ENCODE measurements around the gene SH2D1B. TPM values are rescaled to one million over a fixed set of nuclear protein-coding genes. Genes with fewer than 3 reads are reported as not detected.

The SH2D1B gene
- total and polyA plus RNA-seq, 9 donors: 0.10 to 0.40 (median 0.12) TPM; not detected in 6

Other genes starting within 250 kb of the SH2D1B start
- not detected for gene SPATA46, start 35.3 kb downstream of the SH2D1B start, total RNA-seq
- not detected for gene SPATA46, start 35.3 kb downstream of the SH2D1B start, polyA plus RNA-seq
- gene C1orf226, start 30.4 kb downstream of the SH2D1B start, total RNA-seq: 1 to 10 TPM in 6 of 7 donors, under 1 TPM in 1; 0.36 to 8.4 (median 1.3) TPM
- 1 to 10 TPM; 1.5 to 3.4 TPM for gene C1orf226, start 30.4 kb downstream of the SH2D1B start, polyA plus RNA-seq
- 10 to 100 TPM; 21.2 to 36.8 (median 24.7) TPM for gene UHMK1, start 85.7 kb upstream of the SH2D1B start, total RNA-seq
- 10 to 100 TPM in 1 of 2 donors, 1 to 10 TPM in 1; 8.2 to 20.1 TPM for gene UHMK1, start 85.7 kb upstream of the SH2D1B start, polyA plus RNA-seq
- gene UAP1, start 149.6 kb upstream of the SH2D1B start, total RNA-seq: 100 to 1,000 TPM in 1 of 7 donors, 10 to 100 TPM in 6; 39.4 to 108 (median 56.2) TPM
- gene UAP1, start 149.6 kb upstream of the SH2D1B start, polyA plus RNA-seq: 10 to 100 TPM; 31.2 to 34.9 TPM
- 100 to 1,000 TPM in 3 of 7 donors, 10 to 100 TPM in 4; 44.9 to 143 (median 91.7) TPM for gene DDR2, start 220.3 kb upstream of the SH2D1B start, total RNA-seq
- gene DDR2, start 220.3 kb upstream of the SH2D1B start, polyA plus RNA-seq: 10 to 100 TPM; 25.6 to 61.0 TPM